Adrenal gland (tissue), 12 donors: ENCODE results near the gene SRSF9. TPM values are rescaled to one million over a fixed set of nuclear protein-coding genes. Genes with fewer than 3 reads are reported as not detected.
"Not testable (repeated sequence)": the region's sequence is repeated elsewhere in the genome, so short reads cannot be mapped to it uniquely, and the experiment has no call there.

Experiments used
- DNase-seq, 7 donors: peaks; one replicate each; pipeline ENCODE4 v3.0.0-alpha.2; 2019 to 2020
- H3K27ac ChIP-seq, 5 donors: fragments of 200-600 bp; sonication (generic) in 4 of 5; 1 replicate in 3 of 5; 2 replicates in 2 of 5; pipeline versions ENCODE4 v1.5.1 to v1.8.0; 2016 to 2020; ENCODE audit warnings: mild to moderate bottlenecking in 1 of 5
- H3K27me3 ChIP-seq: fragments of 200-600 bp; 2 replicates; pipeline ENCODE4 v1.8.0; 2021
- H3K36me3 ChIP-seq, 2 donors: fragments of 200-600 bp; replicated peaks in 1 of 2; 1 replicate in 1 of 2; 2 replicates in 1 of 2; pipeline versions ENCODE4 v1.5.1 to v1.8.0; 2018 to 2022
- H3K4me1 ChIP-seq, 2 donors: fragments of 200-600 bp; replicated peaks in 1 of 2; 1 replicate in 1 of 2; 2 replicates in 1 of 2; pipeline versions ENCODE4 v1.5.1 to v1.8.0; 2018 to 2021
- H3K4me3 ChIP-seq, 4 donors: fragments of 200-600 bp; sonication (generic) in 3 of 4; one replicate each; pipeline ENCODE4 v1.5.1; 2016 to 2018
- H3K9me3 ChIP-seq, 3 donors: fragments of 200-600 bp; sonication (generic) in 1 of 3; replicated peaks in 1 of 3; 1 replicate in 2 of 3; 2 replicates in 1 of 3; pipeline versions ENCODE4 v1.5.1 to v1.8.0; 2016 to 2021
- CTCF ChIP-seq, 6 experiments: fragments of 450-650 bp in 4 of 6; fragments of 200-600 bp in 2 of 6; sonication (generic) in 1 of 6; IDR thresholded peaks; 1 replicate in 5 of 6; 2 replicates in 1 of 6; pipeline versions ENCODE4 v1.5.1 to v1.8.0; 2016 to 2021; ENCODE audit warnings: antibody characterized with exemption in 6 of 6, mild to moderate bottlenecking in 2 of 6, moderate library complexity in 1 of 6
- POLR2A ChIP-seq, 2 donors: fragments of 450-650 bp; IDR thresholded peaks; one replicate each; pipeline ENCODE4 v1.6.1; 2017; ENCODE audit warnings: antibody characterized with exemption in 2 of 2, mild to moderate bottlenecking in 2 of 2, moderate library complexity in 1 of 2
- WGBS, 4 donors: extraction: QIAGEN DNeasy Blood & Tissue Kit in 2 of 4; methylation state at CpG; one replicate each; pipeline versions ENCODE4 v1.1.5 to v1.1.7; 2013 to 2017; 5-methylcytosine and 5-hydroxymethylcytosine counted together
- intact Hi-C, 2 donors: fragments of 100-400 bp; cut with DNase I; formaldehyde crosslinking; loops; one replicate each; pipeline versions ENCODE4 v1.14.1 to v1.15.0; 2022 to 2023
- polyA plus RNA-seq, 3 donors: library from polyadenylated mRNA; stranded (reverse); fragments of 200-250 nt in 2 of 3; fragments of 350-450 nt in 1 of 3; fragmentation: Illumina TruSeq in 1 of 3; extraction: RNeasy Lipid Tissue Mini Kit (QIAGEN cat#74804) in 1 of 3; gene quantifications; one replicate each; pipeline ENCODE4 v1.2.3, GENCODE V29; 2013 to 2014
- total RNA-seq, 9 donors: library from RNA; depleted of rRNA in 4 of 9; stranded (reverse); fragments of >200 nt in 4 of 9; fragments of 120-200 nt in 1 of 9; fragmentation: NEBNext Ultra II Directional in 1 of 9; extraction: Animal tissue kit (Norgen Biotek cat#: 25700) in 1 of 9; gene quantifications; one replicate each; pipeline versions ENCODE4 v1.1.0 to v1.2.4, GENCODE V29; 2013 to 2023
- donor health status: healthy with polysubstance abuse.
- donor health status: Bipolar disorder and iron deficiency.
- donor health status: DM: yes; HTN: yes; CAD: no.
- donor health status: DM: no; HTN: no; CAD: no.
- donor health status: DM: no; HTN: no; CAD: no.
- donor health status: DM: yes; HTN: yes; CAD: no.

Gene SRSF9
- total and polyA plus RNA-seq, 12 donors = 55.5 to 206 (median 112) TPM

GRCh38 chr12:120453060-120453750, 16.3 kb downstream of the SRSF9 start:
- Histone ChIP-seq H3K27me3 (no peaks in the 10 kb centered on the region), H3K36me3 (peaks cover 0 to 37% of the 10 kb centered on the region in 2 donors), H3K4me3 (no peak overlapping the region), H3K9me3 (no peaks in the 10 kb centered on the region), H3K4me1 (no peaks in the 10 kb centered on the region), H3K27ac (no peak overlapping the region)
- intact Hi-C loops = no loop called here
- no peak for DNase-seq
- TF ChIP-seq POLR2A (IDR thresholded peaks at IDR 0.05) (no peak), CTCF (IDR thresholded peaks at IDR 0.05) (no peak)
- WGBS, 4 donors = 93 to 100% (median 95%) methylated on average over 3 of the region's 3 CpGs

GRCh38 chr12:120452524-120452923, 17.0 kb downstream of the SRSF9 start:
- H3K27ac ChIP-seq, intact Hi-C loops, H3K27me3 ChIP-seq, H3K4me1 ChIP-seq, H3K9me3 ChIP-seq, H3K4me3 ChIP-seq: not testable (repeated sequence)
- WGBS, 4 donors = 85 to 94% (median 87%) methylated on average over 5 of the region's 5 CpGs
- H3K36me3 ChIP-seq = peaks cover 0 to 30% of the 10 kb centered on the region in 2 donors
- peak in 1 of 7 donors; percentile 33 for DNase-seq

- intact Hi-C loops = no loop called here
- WGBS, 4 donors = 94 to 97% (median 96%) methylated on average over 4 of the region's 4 CpGs
- no peak overlapping the region for H3K4me3 ChIP-seq
- no peak for DNase-seq
- no peak overlapping the region for H3K27ac ChIP-seq
- peaks cover 0 to 31% of the 10 kb centered on the region in 2 donors for H3K36me3 ChIP-seq
- H3K4me1 ChIP-seq = peaks cover 8 to 26% of the 10 kb centered on the region in 2 donors
- no peaks in the 10 kb centered on the region for H3K9me3 ChIP-seq
- TF ChIP-seq POLR2A (IDR thresholded peaks at IDR 0.05) (no peak), CTCF (IDR thresholded peaks at IDR 0.05) (no peak)
- no peaks in the 10 kb centered on the region for H3K27me3 ChIP-seq
Observed at GRCh38 chr12:120447992-120448391, 21.6 kb downstream of the SRSF9 start.

- DNase-seq, intact Hi-C loops, H3K27me3 ChIP-seq, H3K9me3 ChIP-seq: not testable (repeated sequence)
- H3K27ac ChIP-seq = peak overlapping the region; percentile 37 to 95 (median 82)
- peaks cover 8 to 26% of the 10 kb centered on the region in 2 donors for H3K4me1 ChIP-seq
- 4 to 6% (median 5%) methylated on average over 11 to 17 of the region's 17 CpGs for WGBS, 4 donors
- H3K4me3 ChIP-seq = peak overlapping the region; percentile 35 to 92 (median 67)
- H3K36me3 ChIP-seq = peaks cover 0 to 40% of the 10 kb centered on the region in 2 donors
Observed at GRCh38 chr12:120446844-120447178, 22.7 kb downstream of the SRSF9 start.

- TF ChIP-seq CTCF (IDR thresholded peaks at IDR 0.05) (no peak), POLR2A (IDR thresholded peaks at IDR 0.05) (peak; percentile 45 to 68)
- 0 to 1% (median 0%) methylated on average over 24 to 73 of the region's 73 CpGs for WGBS, 4 donors
- Histone ChIP-seq H3K27me3 (no peaks in the 10 kb centered on the region), H3K4me1 (peaks cover 8 to 26% of the 10 kb centered on the region in 2 donors), H3K9me3 (no peaks in the 10 kb centered on the region), H3K27ac (peak within 1 kb of the TSS; percentile 37 to 95 (median 82)), H3K36me3 (peaks cover 0 to 45% of the 10 kb centered on the region in 2 donors), H3K4me3 (peak within 1 kb of the TSS; percentile 35 to 92 (median 67))
- intact Hi-C loops = no loop called here
- DNase-seq = peak; percentile 75 to 91 (median 79)
Observed at GRCh38 chr12:120445911-120446843, 23.4 kb downstream of the SRSF9 start, which contains the start of the genes GATC and TRIAP1. Gene GATC (plus strand): TSS chr12:120446444. CDS start chr12:120446481, 37 bp downstream. Gene TRIAP1 (minus strand): TSS chr12:120446384. CDS start chr12:120446372, 12 bp downstream.
